GM20431 (cell line): ENCODE measurements around the gene ZNF611.
"Not testable (repeated sequence)": the region's sequence is repeated elsewhere in the genome, so short reads cannot be mapped to it uniquely, and the experiment has no call there.

Experiments used
- in situ Hi-C: fragments of 300-500 bp; cut with MseI, MboI; formaldehyde crosslinking; loops from one replicate; pipeline ENCODE4 v1.15.0; 2020; ENCODE audit warnings: low sequenced_read_pairs; ENCODE audit not compliant: unreplicated experiment

ZNF611 gene

GRCh38 chr19:52734893-52735661, at the start of gene ZNF611:
TSS of gene ZNF611 (minus strand) at chr19:52735044. CDS start at chr19:52715894, 19,150 bp downstream.
- in situ Hi-C loops = no loop called here

- in situ Hi-C loops = not testable (repeated sequence)
Measured at GRCh38 chr19:52782864-52783263, 48.0 kb upstream of the ZNF611 start.

DNA sequence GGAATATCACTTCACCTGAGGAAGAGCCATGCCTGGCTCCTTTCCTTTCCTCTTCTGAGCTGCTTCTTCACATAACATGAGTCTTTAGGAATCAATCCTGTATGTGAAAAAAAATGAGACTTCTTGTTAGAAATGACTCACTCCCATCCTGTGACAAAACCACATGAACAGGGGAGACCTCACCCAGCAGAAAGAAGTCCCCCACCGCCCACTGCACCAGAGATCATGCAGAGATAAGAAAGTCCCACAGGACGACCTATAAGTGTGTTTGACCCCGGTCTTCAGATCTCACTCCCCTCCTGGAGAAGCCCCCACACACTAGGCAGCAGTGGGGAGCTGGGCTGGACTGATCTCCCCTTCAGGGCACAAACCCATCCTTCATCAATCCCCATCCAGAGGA, 44.0 kb upstream of the ZNF611 start:
- in situ Hi-C loops = no loop called here

GRCh38 chr19:52756447-52756846, 21.6 kb upstream of the ZNF611 start:
- in situ Hi-C loops = not testable (repeated sequence)

DNA sequence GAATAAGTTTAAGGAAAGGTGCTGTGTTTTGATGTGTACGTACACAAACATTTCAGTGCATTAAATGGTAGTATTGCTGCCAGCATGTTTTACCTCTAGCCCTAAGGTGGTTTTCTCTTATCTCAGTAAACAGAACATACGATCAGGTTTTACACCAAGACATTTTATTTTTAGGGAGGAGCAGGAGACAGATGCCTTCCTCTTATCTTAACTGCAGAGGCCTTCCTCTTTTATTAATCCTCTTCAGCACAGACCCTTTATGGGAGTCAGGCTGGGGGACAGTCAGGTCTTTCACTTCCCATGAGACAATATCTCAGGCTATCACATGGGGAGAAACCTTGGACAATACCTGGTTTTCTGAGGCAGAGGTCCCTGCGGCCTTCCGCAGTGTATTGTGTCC, 14.9 kb upstream of the ZNF611 start:
- in situ Hi-C loops = no loop called here

DNA sequence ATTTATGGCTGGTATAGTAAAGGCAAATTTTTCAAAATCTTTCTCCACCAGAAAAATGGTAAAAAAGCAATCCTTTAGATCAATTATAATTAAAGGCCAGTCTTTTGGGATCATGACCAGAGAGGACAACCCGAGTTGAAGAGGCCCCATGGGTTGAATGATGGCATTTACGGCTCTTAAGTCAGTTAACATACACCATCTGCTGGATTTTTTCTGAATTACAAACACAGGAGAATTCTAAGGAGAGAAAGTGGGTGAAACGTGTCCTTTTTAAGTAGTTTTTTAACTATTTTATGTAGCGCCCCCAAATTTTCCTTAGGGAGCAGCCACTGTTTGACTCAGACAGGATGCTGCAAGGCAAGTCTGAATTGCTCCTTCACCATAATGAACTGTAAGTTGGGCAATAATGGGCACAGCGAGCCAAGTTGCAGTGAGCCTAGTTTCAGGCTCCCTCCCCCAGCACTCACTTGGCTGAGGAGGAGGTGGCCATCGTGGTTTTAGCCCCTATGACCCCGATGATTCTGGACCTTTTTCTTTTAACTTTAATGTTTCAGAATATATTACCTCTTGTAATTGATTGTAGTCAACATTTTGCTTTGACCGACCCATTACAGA, 13.6 kb upstream of the ZNF611 start:
- in situ Hi-C loops = no loop called here

DNA sequence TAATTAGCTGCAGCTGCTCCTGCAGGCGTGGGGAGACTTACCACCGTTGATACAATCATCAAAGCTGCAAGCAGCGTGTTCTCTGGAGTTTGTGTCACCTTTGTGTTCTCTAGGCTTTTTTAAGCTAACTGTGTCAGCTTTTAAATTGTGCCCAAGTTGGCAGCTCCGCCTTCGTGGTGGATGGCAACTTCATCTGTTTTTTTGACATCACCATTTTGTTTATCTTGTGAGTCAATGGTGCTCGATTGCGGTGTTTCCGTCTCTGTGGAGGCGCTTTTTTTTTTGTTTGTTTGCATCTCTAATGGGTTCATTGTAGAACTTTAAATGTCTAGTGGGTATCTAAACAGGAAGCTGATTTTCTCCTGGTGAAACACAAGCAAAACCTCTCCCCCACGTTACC, 11.1 kb upstream of the ZNF611 start:
- in situ Hi-C loops = not testable (repeated sequence)

DNA sequence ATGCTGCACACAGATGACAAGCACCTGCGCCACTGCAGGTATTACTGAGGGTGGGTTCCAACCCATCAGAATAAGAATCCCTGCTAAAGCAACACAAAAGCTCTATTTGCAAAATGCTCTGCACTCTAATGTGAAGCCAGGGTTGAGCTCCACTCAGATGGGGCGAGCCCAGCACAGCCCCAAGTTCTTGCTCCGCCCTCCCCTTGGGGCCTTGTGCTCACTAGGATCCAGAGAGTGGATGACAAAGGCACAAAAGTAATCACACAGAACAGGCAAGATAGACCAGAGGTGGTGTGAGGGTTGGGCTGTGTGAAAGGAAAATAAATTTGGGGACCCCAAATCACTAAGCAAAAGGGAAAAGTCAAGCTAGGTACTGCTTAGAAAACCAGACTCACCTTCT, 8.2 kb upstream of the ZNF611 start:
- in situ Hi-C loops = no loop called here

DNA sequence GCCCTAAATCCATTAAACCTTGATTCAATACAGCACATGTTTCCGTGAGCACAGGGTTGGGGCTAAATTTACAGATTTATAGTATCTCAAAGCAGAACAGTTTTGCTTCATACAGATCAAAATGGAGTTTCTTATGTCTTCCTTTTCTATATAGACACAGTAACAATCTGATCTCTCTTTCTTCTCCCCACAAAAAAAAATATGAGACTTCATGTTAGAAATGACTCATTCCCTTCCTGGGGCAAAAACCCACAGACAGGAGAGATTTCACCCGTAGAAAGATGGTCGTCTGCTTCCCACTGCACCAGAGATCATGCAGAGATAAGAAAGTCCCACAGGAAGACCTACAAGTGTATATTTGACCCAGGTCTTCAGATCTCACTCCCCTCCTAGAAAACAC, 7.7 kb upstream of the ZNF611 start:
- in situ Hi-C loops = no loop called here

DNA sequence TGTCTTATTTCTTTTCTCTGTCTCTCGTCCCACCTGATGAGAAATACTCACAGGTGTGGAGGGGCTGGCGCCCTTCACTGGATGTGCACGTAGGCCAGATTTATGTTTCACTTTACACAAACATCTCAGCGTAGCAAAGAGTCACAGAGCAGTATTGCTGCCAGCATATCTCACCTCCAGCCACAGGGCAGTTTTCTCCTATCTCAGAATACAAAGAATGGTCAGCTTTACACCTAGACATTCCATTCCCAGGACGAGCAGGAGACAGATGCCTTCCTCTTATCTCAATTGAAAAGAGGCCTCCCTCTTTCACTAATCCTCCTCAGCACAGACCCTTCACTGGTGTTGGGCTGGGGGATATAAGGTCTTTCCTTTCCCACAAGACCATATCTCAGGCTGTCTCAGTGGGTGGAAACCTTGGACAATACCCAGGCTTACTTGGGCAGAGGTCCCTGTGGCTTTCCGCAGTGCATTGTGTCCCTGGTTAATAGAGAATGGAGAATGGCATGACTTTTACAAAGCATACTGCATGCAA, 7.2 kb upstream of the ZNF611 start:
- in situ Hi-C loops = no loop called here

- in situ Hi-C loops = not testable (repeated sequence)
Measured at GRCh38 chr19:52741371-52741770, 6.5 kb upstream of the ZNF611 start.

GRCh38 chr19:52739576-52739975, 4.7 kb upstream of the ZNF611 start:
- in situ Hi-C loops = no loop called here

GRCh38 chr19:52735734-52736133, 890 bp upstream of the ZNF611 start:
- in situ Hi-C loops = no loop called here

DNA sequence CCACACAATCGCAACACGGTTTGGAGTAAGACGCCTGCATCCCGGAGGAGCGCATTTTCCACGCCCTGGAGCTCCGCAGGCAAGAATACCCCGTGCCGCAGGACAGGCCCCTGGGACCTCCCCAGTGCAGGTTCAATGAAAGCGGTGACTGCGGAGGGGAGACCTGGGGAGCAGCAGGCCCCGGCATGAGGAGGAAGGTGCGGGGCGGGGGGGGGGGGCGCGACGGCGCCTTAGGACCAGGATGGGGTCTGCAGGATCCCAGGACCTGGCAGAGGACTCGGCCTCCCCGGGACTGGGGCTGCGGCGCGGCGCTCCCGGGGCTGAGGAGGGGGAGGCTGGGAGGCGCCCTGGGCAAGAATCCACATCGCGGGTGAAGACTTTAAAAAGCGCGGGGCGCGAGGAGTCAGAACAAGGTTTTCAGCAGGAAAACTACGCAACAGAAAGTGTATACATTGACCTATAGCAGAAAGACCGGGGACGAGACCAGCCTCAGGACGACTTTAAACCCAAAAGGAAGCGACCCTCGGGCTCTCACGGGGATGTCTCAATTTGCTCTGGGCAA, 432 bp downstream of the ZNF611 start:
- in situ Hi-C loops = no loop called here

DNA sequence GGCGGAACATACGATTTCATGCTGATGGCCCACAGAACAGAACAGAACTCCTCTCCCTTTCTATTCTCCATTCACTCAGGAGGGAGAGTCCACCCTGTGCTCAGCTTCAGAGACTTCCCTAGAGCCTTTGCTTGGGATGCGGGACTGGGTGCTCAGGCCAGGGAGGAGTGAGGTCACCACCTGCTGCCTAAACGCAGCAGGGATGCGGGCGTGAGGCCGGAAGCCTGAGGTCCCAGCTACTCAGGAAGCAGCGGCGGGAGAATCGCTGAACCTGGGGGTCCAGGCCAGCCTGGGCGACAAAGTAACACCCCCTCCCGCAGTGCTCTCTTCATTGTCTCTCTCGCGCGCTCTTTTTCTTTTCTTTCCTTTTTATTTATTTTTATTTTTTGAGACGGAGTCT, 8.8 kb downstream of the ZNF611 start:
- in situ Hi-C loops = not testable (repeated sequence)

GRCh38 chr19:52725528-52725961, 9.3 kb downstream of the ZNF611 start:
- in situ Hi-C loops = no loop called here

GRCh38 chr19:52724701-52725514, 9.9 kb downstream of the ZNF611 start:
- in situ Hi-C loops = no loop called here

- in situ Hi-C loops = not testable (repeated sequence)
Measured at GRCh38 chr19:52723907-52724598, 10.8 kb downstream of the ZNF611 start.

DNA sequence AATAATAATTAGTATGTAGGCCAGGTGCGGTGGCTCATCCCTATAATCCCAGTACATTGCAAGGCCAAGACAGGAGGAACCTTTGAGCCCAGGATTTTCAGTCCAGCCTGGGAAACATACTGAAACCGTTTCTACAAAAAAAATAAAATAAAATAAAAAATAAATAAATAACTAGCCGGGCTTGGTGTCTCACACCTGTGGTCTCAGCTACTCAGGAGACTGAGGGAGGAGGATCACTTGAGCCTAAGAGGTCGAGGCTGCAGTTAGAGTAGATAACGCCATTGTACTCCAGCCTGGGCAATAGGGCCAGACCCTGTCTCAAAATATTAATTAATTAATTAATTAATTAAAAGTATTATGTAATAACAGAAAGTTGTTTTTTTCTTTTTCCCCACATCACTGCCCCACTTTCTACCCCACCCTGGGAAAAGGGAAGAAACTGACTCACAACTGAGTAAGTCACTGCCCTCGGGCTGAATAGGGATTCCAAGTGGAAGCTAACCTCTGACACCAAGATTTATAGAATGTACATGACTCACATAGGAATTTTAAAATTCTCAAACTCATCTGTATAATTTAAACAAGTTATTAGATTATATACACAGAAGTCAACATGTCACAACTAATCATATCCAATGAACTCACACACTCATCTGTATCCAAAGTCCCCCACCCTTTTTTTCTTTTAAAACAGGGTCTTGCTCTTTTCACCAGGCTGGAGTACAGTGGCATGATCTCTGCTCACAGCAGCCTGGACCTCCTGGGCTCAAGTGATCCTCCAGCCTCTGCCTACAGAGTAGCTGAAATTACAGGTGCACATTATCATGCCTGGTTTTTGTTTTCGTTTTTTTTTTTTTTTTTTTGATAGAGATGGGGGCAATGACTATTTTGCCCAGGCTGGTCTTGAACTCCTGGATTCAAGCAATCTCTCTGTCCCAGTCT, 12.5 kb downstream of the ZNF611 start:
- in situ Hi-C loops = no loop called here
